ENCODE data around the gene GPR183.

Gene GPR183

DNA sequence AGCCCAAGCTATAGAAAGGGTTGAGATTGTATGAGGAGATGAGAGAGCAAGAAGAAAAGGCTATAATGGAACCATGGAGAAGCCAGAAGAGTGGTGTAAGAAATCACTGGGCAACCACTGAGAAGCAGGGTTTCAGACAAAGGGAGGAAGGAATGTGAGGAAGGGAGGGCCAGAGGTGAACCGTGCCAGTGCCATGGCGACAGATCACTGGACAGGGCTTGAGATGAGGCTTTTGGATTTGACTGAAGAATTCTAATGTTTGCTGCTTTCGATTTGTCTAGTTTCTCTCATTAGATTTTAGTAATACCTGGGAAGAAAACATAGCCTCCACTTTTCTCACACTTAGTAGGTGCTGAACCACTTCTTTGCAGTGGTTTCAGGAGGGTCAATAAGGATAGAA is 6.3 kb upstream of the GPR183 start:
- DNase-seq (ENCODE audit: extremely low read depth, low read depth), result no peak
- TF ChIP-seq, protein P1, sequence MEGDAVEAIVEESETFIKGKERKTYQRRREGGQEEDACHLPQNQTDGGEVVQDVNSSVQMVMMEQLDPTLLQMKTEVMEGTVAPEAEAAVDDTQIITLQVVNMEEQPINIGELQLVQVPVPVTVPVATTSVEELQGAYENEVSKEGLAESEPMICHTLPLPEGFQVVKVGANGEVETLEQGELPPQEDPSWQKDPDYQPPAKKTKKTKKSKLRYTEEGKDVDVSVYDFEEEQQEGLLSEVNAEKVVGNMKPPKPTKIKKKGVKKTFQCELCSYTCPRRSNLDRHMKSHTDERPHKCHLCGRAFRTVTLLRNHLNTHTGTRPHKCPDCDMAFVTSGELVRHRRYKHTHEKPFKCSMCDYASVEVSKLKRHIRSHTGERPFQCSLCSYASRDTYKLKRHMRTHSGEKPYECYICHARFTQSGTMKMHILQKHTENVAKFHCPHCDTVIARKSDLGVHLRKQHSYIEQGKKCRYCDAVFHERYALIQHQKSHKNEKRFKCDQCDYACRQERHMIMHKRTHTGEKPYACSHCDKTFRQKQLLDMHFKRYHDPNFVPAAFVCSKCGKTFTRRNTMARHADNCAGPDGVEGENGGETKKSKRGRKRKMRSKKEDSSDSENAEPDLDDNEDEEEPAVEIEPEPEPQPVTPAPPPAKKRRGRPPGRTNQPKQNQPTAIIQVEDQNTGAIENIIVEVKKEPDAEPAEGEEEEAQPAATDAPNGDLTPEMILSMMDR (IDR thresholded peaks at IDR 0.05; ENCODE audit: low read depth, low read length), result no peak

DNA sequence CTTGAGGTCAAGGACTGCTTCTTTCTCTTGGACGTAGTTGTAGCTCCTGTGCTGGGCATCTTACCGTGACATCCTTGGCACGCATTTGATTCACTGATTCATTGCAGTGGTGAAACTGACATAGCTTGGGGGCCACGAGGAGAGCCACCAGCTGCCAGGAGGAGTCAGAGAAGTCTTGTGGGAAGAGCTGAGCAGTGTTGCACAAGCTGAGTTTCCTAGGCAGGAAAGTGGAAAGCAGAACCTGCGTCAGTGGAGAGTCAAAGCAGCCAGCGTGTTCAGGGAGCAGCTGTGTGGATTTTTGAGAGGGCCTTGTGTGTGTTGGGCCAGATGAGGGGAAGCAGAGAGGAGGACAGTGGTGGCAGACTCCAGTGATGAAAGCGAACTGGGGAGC is 5.3 kb upstream of the GPR183 start:
- TF ChIP-seq, protein P1 (IDR thresholded peaks at IDR 0.05; ENCODE audit: low read depth, low read length), result peak; percentile 9
- DNase-seq (ENCODE audit: extremely low read depth, low read depth), result peak; percentile 98

DNA sequence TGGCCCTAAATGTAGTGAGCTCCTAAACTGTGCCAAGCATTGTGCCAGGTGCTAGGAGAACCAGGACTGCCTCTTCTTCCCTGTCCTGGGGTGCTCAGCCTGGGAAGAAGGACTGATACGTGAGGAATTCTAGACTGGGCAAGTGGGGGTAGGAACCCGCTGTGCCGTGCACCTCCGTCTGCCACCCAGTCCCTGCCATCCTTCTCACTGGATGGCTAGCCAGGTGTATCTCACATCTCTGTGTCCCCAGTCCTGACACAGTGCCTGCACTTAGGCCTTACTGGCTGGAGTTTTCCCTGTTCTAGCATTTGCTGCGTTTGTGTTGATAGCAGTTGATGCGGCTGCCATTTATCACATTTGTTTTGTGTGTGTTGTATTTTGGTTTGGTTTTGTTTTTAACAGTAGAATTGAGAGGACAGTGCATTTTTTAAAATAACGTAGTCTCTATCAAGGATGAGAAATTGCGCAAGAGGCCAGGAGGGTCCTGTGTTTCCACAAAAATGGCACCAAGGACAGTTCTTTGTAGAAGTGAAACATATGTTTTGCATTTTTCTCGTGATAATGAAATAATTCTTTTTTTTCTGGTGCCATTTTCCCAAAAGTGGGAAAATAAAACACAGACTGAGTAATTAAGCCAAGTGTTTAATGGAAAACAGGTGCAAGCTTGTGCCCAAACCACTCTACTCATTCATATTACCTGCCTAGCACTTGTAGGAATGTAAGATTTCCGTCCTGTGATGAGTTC is 4.7 kb upstream of the GPR183 start:
- DNase-seq (ENCODE audit: extremely low read depth, low read depth), result no peak
- TF ChIP-seq, protein P1 (IDR thresholded peaks at IDR 0.05; ENCODE audit: low read depth, low read length), result no peak

DNA sequence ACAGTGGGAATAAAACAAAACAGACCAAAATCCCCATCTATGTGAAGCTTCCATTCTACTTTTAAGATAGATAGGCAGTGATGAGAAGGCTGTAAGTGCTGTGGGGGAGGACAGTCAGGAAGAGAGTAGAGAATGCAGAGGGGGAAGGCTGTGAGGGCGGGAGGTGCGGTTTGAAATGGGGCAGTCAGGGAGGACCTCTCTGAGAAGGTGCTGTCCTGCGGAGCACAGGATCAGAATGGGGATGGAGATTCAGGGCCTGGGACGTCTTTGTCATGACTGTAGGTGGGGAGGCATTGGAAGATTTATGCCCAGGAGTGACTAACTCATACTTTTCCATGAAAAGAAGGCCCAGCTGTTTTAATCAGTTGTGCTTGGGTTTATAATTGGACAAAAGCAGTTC is 3.9 kb upstream of the GPR183 start:
- no peak for DNase-seq (ENCODE audit: extremely low read depth, low read depth)
- TF ChIP-seq, protein P1 (IDR thresholded peaks at IDR 0.05; ENCODE audit: low read depth, low read length), result no peak

DNA sequence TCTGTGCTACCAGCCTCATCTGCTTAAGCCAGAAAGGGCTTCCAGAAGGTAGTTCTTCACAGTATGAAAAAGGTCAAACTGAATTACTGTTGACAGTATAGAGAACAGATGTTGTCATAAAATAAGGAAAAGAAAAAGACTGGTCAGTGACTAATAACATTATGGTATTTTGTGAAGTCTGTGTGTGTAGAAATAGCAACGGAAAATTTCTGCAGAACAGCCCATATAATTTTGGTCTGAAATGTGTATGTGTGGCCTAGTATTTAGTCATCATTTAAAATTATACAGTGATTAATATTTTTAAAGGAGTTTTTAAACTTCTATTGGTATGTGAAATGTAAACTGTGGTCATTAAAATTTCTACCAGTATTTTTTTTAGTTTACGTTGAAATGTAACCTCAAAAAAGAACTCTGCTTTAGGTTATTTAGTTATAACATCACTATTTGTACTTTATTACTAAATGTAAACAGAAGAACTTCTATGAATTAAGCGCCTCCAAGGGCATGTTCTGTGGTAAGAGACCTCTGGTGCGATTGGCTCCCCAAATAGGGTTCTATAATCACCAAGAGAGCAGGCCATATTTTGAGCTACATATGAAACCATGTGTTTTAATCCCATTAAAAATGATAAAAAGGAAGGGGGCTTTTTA is 3.3 kb upstream of the GPR183 start:
- peak; percentile 50 for DNase-seq (ENCODE audit: extremely low read depth, low read depth)
- TF ChIP-seq, protein P1 (IDR thresholded peaks at IDR 0.05; ENCODE audit: low read depth, low read length), result no peak

DNA sequence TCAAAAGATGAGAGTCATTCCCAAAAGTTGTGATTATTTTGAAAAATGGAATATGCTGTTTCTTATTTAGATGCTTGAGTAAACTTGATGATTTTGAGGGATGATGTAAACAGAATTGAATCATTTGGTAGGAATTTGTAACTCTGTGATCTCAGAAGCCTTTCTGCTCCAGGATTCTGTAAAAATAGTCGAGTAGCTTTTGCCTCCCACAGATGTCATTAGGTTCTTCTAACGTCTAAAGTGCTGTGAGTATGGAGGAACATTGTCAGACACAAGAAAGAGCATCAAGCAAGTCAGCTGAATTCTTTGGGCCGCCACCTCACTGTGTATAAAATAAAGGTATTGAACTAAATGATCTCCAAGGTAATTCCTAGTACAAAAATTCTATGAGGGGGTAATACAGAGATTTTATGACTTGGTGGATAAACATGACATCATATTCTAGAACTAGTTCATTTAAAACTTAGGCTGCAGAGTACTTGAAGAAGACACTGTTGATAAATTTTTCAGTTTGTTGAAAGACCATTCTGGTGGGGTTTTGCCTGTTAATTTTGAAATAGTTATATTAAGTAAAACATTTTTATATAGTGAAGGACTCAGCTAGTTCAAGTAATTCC is 1.4 kb upstream of the GPR183 start:
- no peak for DNase-seq (ENCODE audit: extremely low read depth, low read depth)
- TF ChIP-seq, protein P1 (IDR thresholded peaks at IDR 0.05; ENCODE audit: low read depth, low read length), result no peak

Data from AG09319 (cell line).